ENCODE data around the gene HOXA11.

The HOXA11 gene

GRCh38 chr7:27156508-27156898 lies 28.5 kb downstream of the HOXA11 start, which contains the start of gene HOXA7:
HOXA7 (minus strand) TSS chr7:27156675; CDS start chr7:27156545, 130 bp downstream.
- no peak for FAIRE-seq

- FAIRE-seq, result no peak
Observed at GRCh38 chr7:27155816-27156507, 29.1 kb downstream of the HOXA11 start.

GRCh38 chr7:27154901-27155815 lies 29.9 kb downstream of the HOXA11 start:
- FAIRE-seq, result no peak

GRCh38 chr7:27154369-27154768 lies 30.7 kb downstream of the HOXA11 start:
- no peak for FAIRE-seq

- FAIRE-seq, result no peak
Observed at GRCh38 chr7:27153526-27153925, 31.5 kb downstream of the HOXA11 start.

GRCh38 chr7:27152816-27153442 lies 32.1 kb downstream of the HOXA11 start:
- FAIRE-seq, result no peak

- FAIRE-seq, result no peak
Observed at GRCh38 chr7:27151931-27152815, 32.9 kb downstream of the HOXA11 start, which contains the start of gene HOXA3. HOXA3 (minus strand) TSS chr7:27152583; CDS start chr7:27110640, 41,943 bp downstream.

GRCh38 chr7:27151341-27151930 lies 33.6 kb downstream of the HOXA11 start:
- FAIRE-seq, result no peak

- FAIRE-seq, result no peak
Observed at GRCh38 chr7:27150568-27151340, 34.3 kb downstream of the HOXA11 start.

GRCh38 chr7:27149842-27150567 lies 35.0 kb downstream of the HOXA11 start:
- FAIRE-seq, result no peak

- FAIRE-seq, result no peak
Observed at GRCh38 chr7:27148756-27149641, 36.0 kb downstream of the HOXA11 start.

GRCh38 chr7:27148031-27148755 lies 36.8 kb downstream of the HOXA11 start:
- FAIRE-seq, result no peak

GRCh38 chr7:27147199-27148030 lies 37.6 kb downstream of the HOXA11 start, which contains the start of gene HOXA6:
HOXA6 (minus strand) TSS chr7:27147774; CDS start chr7:27147749, 25 bp downstream.
- FAIRE-seq, result no peak

GRCh38 chr7:27146491-27147198 lies 38.4 kb downstream of the HOXA11 start:
- no peak for FAIRE-seq

- FAIRE-seq, result no peak
Observed at GRCh38 chr7:27145914-27146412, 39.1 kb downstream of the HOXA11 start.

GRCh38 chr7:27145165-27145913 lies 39.7 kb downstream of the HOXA11 start:
- no peak for FAIRE-seq

All from A204.1 (cell line).